NCI-H187 treated with DMSO at 0.1 percent for 48 hours (cell line): Measurements from ENCODE around the gene FBXO34.
"Not testable (repeated sequence)": the region's sequence is repeated elsewhere in the genome, so short reads cannot be mapped to it uniquely, and the experiment has no call there.

Experiments used
- DNase-seq: peaks from one replicate; lab custom pipeline; 2025; lab: John Stamatoyannopoulos, UW

The FBXO34 gene

DNA sequence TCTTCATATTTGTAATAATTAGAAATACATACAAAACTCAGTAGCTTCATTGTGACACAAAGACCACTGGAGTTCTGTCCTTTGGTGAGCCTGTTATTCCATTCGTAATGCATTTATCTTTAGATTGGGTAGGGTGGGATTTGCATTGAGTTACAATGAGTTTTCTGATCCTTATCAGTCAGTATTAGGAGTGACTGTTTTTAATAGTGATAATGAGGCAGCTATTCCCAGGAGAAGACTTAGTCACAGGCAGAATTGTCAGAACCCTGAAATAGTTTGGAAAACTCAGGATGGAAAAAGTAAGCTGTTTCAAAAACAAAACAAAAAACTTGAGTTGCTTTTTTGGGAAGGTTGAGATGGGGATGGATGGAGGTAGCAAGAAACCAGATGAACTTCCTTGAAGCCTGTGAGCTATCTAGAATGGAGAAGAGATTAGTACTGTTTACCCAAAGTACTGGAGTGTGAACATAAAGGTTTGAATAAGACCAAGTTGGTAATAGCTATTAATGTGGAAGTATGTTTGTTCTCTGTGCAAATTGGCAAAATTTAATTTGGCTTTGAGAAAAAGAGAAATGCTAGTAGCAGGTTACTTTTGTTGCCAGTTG, 38.6 kb downstream of the FBXO34 start:
- no peak for DNase-seq

DNA sequence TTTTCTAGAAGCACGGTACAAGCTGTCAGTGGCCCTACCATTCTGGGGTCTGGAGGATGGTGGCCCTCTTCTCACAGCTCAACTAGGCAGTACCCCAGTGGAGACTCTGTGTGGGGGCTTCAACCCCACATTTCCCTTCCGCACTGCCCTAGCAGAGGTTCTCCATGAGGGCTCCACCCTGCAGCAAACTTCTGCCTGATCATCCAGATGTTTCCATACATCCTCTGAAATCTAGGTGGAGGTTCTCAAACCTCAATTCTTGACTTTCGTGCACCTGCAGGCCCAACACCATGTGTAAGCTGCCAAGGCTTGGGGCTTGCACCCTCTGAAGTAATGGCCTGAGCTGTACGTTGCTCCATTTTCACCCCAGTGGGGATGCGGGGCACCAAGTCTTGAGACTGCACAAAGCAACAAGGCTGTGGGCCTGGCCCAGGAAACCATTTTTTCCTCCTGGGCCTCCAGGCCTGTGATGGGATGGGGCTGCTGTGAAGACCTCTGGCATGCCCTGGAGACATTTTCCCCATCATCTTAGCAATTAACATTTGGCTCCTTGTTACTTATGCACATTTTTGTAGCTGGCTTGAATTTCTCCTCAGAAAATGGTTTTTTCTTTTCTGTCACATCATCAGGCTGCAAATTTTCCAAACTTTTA, 41.3 kb downstream of the FBXO34 start:
- not testable (repeated sequence) for DNase-seq

DNA sequence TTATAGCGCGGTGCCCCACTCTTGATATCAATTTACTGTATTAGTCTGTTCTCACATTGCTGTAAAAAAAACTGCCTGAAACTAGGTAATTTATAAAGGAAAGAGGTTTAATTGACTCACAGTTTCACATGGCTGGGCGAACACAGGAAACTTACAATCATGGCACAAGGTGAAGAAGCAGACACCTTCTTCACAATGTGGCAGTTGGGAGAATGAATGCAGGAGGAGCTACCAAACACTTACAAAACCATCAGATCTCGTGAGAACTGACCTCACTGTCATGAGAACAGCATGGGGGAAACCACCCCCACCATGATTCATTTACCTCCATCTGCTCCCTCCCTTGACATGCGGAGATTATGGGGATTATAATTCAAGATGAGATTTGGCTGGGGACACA, 42.3 kb downstream of the FBXO34 start:
- no peak for DNase-seq

DNA sequence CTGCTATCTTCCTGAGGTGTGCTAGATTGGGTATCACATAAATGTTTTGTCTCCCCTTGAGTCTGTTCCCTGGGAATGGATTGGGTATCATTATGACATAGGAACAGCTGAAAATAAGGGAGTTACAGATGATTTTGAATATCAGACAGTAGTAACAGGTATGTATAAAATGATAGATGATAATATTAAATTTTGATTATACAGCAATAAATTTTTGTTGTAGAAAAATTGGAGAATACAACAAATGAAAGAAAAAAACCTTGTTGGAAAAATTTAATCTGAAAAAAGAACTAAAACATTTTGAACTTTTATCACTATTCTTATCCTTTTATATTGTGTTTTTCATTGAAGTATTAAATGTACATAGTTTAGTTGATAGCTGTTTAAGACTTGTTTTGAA, 43.2 kb downstream of the FBXO34 start:
- DNase-seq, result no peak

DNA sequence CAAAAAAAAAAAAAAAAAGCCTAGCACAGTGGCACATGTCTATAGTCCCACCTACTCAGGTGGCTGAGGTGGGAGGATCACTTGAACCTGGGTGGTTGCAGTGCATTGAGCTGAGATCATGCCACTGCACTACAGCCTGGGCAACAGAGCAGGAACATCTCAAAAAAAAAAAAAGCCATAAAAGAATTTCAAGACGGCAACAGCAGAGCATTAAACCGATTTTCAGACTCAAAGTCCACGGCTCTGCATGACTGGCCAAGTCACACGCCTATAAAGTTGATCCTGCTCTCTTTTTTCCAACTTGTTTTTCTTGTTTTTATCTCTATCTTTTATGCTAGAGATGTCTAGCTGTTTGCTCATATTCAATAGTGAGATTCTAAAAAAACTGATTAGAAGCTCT, 45.3 kb downstream of the FBXO34 start:
- no peak for DNase-seq

DNA sequence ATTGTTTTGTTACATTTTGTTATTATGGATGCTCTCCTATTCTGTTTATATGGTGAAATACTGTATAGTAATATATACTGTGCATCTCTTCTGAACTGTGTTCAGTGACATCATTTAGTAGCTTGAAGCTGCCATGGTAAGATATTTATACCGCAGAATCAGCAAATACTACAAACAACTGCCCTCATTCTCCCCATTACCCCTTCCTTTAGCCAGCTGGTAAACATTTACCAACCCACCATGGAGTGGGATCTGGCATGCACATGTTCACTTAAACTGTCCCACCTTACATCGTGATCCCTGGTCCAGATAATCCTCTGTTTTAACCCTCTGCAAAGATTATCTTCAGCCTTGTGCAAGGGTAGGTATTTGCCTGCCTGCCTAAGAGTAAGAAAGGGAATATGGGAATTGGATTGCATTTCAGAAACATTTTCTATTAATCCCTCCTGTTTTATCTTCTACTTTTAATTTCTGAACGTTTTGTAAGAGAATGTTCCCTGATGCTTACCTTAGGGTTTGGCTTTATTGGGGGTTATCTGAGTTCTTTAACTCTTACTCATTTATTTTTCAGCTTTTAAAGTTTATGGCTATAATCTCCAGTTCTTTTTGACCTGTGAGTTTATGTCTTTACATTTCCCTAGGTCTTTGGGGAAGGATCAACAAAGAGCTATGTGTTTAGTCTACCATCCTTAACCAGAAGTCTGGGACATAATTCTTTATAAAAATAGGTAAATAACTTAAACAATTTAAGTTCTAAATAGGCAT, 46.5 kb downstream of the FBXO34 start:
- DNase-seq, result no peak

DNA sequence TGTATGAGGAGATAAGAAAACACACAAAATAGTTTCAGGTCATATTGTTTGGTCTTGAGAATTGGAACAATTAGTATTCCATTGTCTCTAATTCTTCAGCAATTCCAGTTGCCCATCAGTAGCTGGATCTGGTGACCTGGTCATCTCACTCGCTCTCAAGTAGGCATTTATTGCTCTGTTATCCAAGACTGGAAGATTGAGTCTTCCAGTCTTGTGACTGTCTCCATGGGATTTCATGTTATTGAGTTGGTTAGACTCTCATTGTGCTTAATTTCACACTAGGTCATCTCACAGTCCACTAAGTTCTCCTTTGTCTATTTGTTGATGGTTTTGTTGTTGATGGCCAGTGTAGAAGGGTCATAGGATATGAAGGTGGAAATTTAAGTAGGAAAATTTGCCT, 47.5 kb downstream of the FBXO34 start:
- DNase-seq, result no peak

DNA sequence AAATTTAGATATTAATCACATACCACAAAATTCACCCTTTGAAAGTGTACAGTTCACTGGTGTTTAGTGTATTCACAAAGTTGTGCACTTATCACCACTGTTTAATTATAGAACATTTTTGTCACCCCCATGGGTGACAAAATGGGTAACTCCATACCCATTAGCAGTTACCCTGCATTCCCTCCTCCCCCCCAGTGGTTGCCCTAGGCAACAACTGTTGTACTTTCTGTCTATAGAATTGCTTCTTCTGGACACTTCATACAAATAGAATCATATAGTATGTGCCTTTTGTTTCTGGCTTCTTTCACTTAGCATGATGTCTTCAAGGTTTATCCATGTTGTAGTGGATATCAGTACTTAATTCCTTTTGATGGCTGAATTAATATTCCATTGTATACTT, 52.7 kb downstream of the FBXO34 start:
- no peak for DNase-seq

DNA sequence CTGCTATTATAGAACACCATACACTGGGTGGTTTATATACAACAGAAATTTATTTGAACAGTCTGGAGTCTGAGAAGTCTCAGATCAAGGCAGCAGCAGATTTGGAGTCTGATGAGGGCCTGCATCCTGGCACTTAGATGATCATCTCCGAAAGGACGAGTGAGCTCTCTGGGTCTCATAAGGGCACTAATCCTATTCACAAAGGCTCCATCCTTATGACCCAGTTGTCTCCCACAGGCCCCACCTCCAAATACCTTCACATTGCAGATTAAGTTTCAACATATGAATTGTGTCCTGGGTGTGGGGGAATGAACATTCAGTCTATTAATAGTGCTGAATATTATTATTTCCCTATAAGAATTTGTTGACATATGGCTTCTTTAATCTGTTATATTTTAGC, 53.6 kb downstream of the FBXO34 start:
- no peak for DNase-seq

DNA sequence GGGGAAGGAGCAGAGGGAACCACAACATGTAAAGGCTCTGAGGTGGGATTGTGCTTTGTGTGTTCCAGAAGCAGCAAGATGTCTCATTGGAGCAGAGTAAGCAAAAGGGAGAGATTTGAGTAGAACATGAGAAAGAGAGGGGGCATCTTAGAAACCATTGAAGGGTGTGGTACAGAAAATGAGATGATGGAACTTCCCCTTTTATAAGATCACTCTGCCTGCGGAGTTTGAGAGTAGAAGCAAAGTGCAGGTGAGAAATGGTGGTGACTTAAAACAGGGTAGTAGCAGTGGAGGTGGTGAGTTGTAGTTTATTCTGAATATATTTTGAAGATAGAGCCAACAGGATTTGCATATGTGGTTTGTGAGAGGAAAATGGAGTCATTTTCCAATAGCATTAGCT, 56.0 kb downstream of the FBXO34 start:
- DNase-seq, result no peak

DNA sequence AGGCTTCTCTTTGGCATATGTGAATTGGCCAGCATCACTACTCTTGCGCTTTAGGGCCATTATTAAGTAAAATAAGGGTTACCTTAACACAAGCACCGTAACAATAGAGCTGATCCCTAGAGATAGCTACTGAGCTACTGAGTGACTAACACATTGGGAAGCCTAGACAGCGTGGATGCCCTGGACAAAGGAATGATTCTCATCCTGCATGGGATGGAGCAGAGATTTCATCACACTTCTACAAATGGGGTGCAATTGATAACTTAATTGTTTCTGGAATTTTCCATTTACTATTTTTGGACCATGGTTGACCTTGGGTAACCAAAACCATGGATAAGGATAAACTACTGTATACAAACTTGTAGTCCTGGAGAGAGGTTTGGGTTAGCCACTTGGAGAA, 57.1 kb downstream of the FBXO34 start:
- DNase-seq, result no peak

DNA sequence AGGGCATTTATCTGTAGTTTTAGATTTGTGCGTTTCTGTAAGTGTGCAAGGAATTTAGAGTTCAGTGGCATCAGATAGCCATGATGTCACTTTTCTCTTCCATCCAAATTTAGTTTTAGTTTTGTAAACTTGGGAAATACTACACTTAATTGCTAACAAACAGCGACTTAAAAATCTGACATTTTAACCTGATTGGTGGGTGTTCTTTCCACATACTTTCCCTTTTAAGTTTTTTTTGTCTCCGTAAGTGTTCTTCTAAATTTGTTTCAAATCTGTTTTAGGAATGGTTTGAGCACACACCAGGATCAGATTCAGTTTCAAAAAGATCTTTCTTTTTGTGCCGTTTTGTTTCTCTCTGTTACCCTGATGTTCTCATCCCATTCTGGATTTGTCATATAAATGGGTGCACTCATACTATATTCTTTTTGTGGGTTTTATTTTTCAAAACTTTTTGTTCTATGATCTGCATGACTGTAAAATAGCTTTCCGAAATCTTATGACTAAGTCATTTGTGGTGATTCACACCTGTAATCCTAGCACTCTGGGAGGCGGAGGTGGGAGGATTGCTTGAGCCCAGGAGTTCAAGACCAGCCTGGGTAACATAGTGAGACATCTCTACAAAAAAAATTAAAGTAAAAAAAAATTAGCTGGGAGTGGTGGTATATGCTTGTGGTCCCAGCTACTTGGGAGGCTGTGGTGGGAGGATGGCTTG, 58.9 kb downstream of the FBXO34 start:
- DNase-seq, result no peak

DNA sequence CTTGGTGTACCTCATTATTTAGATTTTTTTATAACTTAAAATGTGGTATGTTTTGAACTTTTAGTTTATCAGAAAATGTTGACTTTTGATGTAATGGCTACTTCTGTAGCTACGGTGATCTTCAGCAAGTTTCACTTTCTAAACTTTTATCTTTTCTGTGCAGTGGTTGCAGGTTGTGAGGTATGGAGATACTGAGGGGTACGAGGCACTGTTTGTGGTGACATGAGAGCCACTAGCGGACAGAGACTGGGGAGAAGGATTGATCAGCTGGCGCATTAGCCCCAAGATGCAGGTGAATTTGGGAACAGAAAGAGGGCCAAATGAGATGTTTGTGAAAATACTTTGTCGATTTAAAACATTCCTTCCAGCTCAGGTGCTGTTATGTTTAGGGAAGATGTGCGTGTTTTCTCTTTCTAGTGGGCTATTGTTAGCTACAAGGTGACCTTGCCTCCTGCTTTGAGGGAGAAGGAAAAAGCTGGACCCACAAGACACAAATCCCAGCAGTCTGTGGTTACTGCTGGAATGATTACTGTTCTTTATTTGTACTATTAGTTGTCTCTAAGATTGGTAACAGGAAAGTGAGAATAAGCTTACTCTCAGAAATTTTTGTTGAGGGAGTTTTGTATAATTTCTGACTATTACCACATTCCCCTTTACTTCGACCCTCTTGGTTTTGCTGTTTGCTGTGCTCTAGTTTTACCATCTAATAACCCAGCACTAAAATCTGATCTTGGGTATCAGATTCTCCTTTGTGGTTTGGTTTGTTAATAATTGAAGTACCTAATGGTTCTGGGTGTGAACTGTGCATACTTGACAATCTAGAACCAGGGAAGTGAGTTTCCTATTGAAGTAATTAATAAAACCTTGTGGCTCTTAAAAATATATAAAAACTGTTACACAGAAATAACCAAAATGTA, 61.7 kb downstream of the FBXO34 start:
- DNase-seq, result no peak

DNA sequence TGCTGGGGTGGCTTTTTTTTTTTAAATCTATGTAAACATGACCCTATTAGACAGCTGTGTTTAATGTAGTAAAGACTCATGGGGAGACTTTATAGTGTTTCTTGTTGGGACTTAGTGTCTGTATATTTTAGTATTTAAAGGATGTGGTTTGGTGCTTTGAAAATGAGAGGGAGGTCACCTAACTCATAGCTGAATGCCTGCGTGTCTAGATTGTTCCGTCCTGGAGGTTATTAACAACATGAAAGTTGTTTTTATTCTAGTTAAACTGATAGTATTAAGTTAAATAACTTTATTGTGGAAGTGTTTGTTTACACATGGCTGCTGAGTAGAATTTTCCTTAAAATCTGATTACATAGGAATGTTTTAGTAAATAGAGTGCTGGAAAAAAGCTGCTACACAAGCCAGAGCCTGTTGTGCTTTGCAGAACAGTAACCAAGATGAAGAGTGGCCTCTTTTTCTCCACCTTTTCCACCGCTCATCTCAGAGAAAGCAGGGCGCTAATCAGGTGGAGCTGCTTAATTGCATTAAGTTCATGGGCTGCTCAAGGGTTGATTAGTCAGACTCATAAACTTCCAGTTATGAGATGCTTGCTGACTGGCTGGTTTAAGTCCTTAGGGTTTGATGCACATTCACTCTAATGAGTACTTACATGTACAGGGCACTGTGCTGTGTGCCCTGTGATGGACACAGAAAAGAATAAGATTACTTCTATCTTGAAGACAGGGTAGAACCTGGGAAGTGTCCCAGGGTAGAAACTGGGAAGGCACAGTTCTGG, 62.7 kb downstream of the FBXO34 start:
- no peak for DNase-seq

DNA sequence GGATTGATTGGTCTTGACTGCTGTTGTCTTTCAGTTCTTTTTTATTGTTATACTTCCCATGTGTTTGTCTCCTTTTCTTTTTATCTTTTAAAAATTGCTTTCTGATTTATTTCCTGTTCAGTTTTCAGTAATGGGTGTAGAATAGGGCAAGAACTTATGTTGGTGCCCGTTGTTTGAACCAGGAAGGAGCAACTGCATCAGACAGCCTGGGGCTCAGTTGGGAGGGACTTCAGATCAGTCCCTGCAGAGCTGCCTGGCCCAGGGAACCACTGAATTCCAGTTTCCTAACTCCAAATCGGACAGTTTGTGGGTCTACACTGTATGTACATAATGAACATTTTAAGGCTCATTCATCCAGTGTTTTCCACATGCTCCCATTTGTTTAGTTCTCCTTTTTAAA, 64.9 kb downstream of the FBXO34 start:
- DNase-seq, result no peak

DNA sequence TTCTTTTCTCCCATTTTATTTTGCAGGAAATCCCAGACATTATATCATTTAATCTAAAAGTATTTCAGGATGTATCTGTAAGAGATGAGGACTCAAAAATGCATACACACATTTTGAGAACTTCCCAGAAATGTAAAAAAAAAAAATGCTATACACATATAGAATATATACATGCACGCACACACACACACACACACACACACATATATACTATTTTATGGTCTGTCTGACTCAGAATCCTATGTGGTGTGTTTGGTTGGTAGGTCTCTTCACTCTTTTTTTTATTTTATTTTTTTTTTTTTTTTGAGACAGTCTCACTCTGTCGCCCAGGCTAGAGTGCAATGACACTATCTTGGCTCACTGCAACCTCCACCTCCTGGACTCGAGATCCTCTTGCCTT, 65.5 kb downstream of the FBXO34 start:
- DNase-seq, result no peak

DNA sequence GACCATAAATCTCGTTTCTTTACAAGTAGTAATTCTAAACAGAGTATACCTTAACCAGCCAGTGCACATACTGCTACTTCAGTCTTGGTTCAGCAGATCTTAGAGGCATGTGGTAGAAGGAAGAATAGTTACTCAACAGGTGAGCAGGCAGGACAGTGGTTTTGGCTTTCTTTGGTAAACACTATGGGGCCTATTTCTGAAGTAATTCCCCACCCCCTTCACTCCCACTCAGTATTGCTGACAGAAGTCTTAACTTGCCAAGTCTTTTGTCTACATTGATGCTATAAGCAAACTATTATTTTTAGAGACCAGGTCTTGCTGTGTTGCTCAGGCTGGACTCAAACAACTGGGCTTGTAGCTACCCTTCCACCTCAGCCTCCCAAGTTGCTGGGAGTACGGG, 68.5 kb downstream of the FBXO34 start:
- DNase-seq, result no peak

DNA sequence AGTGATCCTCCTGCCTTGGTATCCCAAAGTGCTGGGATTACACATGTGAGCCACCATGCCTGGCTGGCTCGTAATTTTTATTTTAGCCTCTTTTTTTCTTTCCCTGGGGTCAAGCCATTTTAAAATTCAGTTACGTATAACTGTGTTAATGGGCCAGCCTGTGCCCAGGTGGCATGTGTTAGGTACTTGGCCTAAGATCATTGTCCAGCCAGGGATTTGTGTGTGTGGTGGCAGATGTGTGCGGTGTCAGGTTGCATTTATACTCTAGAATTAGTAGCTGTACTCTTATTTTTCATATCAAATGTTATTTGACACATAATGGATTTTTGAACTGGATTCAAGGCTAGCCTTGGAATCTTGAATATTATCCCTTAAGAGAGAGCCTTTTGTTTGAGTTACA, 69.3 kb downstream of the FBXO34 start:
- DNase-seq, result no peak

DNA sequence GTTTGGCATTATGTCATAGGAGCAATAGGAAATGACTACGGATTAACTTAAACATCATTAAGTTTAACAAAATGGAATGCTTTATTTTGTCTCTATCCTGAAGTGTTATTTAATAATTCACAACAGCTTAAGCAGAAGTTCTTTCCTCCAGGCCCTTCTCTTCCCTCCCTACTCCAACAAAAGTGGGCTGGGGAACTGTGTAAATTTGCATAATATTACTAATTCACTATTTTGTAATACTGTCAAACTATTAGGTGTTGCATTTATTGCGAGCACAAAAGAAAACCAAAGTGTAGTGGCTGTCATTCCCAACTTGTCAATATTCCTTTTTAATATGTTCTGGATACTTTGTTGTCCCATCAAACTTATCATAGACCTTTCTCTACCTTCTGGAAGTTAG, 70.6 kb downstream of the FBXO34 start:
- DNase-seq, result no peak

DNA sequence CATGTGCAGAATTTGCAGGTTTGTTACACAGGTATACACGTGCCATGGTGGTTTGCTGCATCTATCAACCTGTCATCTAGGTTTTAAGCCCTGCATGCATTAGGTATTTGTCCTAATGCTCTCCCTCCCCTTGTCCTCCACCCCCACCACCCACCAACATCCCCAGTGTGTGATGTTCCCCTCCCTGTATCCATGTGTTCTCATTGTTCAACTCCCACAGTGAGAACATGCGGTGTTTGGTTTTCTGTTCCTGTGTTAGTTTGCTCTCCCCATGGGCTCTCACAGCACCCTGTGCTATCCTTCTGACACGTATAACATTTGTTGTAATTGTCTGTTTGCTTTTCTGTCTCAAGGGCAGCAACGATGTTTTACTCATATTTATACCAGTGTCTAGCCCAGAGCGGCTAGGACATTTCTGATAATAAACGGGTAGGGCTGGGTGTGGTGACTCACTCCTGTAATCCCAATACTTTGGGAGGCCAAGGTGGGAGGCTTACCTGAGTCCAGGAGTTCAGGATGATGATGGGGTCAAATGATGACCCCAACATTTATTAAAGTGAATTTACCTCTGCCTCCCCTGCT, 73.5 kb downstream of the FBXO34 start:
- DNase-seq, result not testable (repeated sequence)

DNA sequence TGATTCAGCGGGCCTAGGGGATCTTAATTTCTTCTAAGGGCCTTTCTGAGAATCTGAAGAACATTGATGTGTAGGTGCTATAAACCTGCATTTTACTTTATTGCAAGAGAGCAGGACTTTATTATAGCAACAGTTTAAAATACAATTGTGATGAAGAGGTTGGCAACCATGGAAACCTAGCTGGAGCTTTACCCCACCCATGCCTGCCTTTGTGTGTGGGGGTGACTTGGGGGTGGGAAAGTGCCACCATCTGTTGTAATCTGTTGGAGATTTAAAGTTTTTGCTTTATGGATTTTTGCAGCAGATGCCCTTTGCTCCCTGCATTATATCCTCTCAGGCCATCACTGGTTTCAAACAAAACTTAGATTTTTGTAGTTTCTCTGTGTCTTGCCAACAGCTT, 75.8 kb downstream of the FBXO34 start:
- DNase-seq, result no peak
